GM12892 (cell line): ENCODE data around the gene SULT1A2.

Experiments used
- POLR2A ChIP-seq: IDR thresholded peaks from 2 replicates; pipeline ENCODE4 v1.6.1; 2011; ENCODE audit warnings: low read depth, low read length, control low read depth
- POLR2AphosphoS5 ChIP-seq: IDR thresholded peaks from 2 replicates; pipeline ENCODE4 v1.6.1; 2011; ENCODE audit warnings: low read depth, low read length, control low read depth
- TAF1 ChIP-seq: IDR thresholded peaks from 2 replicates; pipeline ENCODE4 v1.6.1; 2011; ENCODE audit warnings: low read depth, mild to moderate bottlenecking, control low read depth, low read length, borderline replicate concordance

GRCh38 chr16:28558456-28558855 is 38.4 kb downstream of the SULT1A2 start:
- no peak for TF ChIP-seq POLR2A
- no peak for TF ChIP-seq POLR2AphosphoS5
- no peak for TF ChIP-seq TAF1
